ENCODE measurements around the gene LYVE1.

Gene LYVE1

DNA sequence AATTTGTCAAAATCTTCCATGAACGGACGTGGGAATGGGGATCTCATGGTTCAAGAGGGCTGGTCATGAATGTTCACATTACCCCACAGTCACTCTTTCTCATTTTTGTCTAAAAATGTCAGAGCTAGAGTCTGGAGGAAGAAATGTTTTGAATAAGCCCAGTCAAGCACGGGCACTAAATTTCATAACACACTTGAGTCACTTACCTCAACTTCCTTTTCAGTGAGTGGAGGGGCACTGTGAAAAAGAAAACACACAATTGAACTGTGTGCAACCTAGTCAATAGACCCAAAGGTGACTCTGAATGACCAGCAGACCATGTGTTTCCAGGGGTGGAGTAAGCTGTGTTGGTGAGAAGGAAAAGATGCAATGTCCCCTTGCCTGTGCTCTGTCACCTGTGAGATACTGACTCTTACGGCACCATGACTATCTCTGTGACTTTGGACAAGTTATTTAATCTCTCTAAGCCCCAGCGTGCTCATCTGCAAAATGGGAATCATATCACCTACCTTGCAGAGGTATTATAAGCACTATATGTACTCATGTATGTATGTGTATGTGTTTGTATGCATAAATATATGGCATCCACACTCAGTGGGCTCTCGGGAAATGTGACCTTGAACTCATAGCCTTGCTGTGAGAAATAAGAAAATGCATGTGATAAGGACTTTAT, 38.2 kb upstream of the LYVE1 start:
- no peak overlapping the region for H3K4me3 ChIP-seq (replicated peaks; ENCODE audit: low read depth, low read length)
- TF ChIP-seq CTCF (IDR thresholded peaks at IDR 0.05; ENCODE audit: low read length, missing control alignments): no peak
- DNase-seq (ENCODE audit: low read depth): peak; percentile 71

GRCh38 chr11:10605941-10606381, 37.5 kb upstream of the LYVE1 start:
- DNase-seq (ENCODE audit: low read depth): peak; percentile 85
- H3K4me3 ChIP-seq (replicated peaks; ENCODE audit: low read depth, low read length): no peak overlapping the region
- no peak for TF ChIP-seq CTCF (IDR thresholded peaks at IDR 0.05; ENCODE audit: low read length, missing control alignments)

DNA sequence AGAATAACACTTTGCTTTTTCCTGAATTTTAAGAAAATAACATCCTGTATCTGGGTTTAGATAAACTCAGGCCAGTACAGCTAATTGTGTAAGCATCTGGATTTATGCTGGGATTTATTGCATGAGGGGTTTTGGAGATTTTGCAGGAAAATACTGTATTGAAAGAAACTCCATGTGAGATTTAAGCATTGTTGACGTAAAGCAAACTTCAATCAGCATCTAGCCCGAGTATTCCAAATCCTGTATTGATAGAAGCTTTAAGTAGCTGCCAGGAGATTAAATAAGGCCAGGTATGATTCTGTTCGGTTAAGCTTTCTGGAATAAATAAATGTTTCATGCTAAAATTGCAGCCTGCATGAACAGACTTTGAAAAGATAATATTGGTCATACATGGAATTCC, 36.3 kb upstream of the LYVE1 start:
- no peak for TF ChIP-seq CTCF (IDR thresholded peaks at IDR 0.05; ENCODE audit: low read length, missing control alignments)
- DNase-seq (ENCODE audit: low read depth): no peak
- no peak overlapping the region for H3K4me3 ChIP-seq (replicated peaks; ENCODE audit: low read depth, low read length)

DNA sequence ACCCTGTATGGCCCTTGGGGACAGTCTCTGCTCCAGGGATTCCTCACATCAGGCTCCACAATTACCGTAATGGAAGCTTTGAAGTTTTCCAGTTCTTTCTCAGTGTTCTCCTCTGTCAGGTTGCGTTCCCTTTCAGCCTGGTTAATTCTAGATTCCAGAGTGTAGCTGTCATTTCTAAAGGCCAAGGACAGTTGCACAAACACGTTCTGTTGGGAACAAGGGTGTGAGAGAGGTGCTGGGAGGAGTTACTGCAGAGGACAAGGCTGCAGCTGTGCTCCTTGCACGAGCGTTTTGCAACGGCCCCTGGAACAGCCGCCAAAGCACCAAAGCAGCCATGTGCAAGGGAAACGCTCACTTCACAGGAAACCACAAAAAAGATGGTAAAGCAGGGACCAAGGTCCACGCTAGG, 35.9 kb upstream of the LYVE1 start:
- H3K4me3 ChIP-seq (replicated peaks; ENCODE audit: low read depth, low read length): no peak overlapping the region
- TF ChIP-seq CTCF (IDR thresholded peaks at IDR 0.05; ENCODE audit: low read length, missing control alignments): no peak
- DNase-seq (ENCODE audit: low read depth): peak; percentile 75

DNA sequence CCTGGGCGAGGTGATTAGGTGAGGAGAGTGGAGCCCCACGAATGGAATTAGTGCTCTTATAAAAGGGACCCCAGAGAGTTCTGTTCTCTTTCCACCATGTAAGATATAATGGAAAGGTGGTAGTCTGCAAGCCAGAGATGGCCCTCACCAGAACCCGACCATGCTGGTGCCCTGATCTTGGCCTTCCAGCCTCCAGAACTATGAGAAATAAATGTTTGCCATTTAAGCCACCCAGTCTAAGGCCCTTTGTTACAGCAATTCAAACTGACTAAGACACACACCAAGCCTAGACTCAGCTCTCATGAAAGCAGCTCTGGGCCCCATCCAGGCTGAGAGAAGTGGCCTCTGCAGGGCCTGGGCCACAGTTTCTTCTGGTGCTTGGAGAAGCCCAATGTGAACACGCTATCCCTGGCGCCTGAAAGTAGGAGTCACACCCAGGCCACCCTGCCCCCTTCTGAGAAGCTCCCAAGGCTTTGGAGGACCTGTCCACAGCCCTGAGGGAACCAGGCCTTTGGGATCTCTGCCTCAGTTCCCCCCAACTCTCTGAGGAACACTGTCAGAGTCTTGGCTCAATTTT, 35.3 kb upstream of the LYVE1 start:
- no peak overlapping the region for H3K4me3 ChIP-seq (replicated peaks; ENCODE audit: low read depth, low read length)
- no peak for TF ChIP-seq CTCF (IDR thresholded peaks at IDR 0.05; ENCODE audit: low read length, missing control alignments)
- no peak for DNase-seq (ENCODE audit: low read depth)

GRCh38 chr11:10602945-10603344, 34.5 kb upstream of the LYVE1 start:
- TF ChIP-seq CTCF (IDR thresholded peaks at IDR 0.05; ENCODE audit: low read length, missing control alignments): no peak
- DNase-seq (ENCODE audit: low read depth): no peak
- H3K4me3 ChIP-seq (replicated peaks; ENCODE audit: low read depth, low read length): no peak overlapping the region

- H3K4me3 ChIP-seq (replicated peaks; ENCODE audit: low read depth, low read length): no peak overlapping the region
- DNase-seq (ENCODE audit: low read depth): no peak
- TF ChIP-seq CTCF (IDR thresholded peaks at IDR 0.05; ENCODE audit: low read length, missing control alignments): no peak
Observed at GRCh38 chr11:10602366-10602765, 33.9 kb upstream of the LYVE1 start.

All from fibroblast of pulmonary artery (primary cell).